Smooth muscle cell (in vitro differentiated cells): Measurements from ENCODE around the gene PAPPA. TPM values are rescaled to one million over a fixed set of nuclear protein-coding genes. Genes with fewer than 3 reads are reported as not detected.

Experiments used
- DNase-seq: peaks from one replicate; lab custom pipeline; 2025; ENCODE audit not compliant: unreplicated experiment; lab: John Stamatoyannopoulos, UW
- H2AFZ ChIP-seq: fragments of 200-600 bp; sonication (generic); 2 replicates; pipeline ENCODE4 v1.6.0; 2016; ENCODE audit warnings: antibody characterized with exemption, low read depth, mild to moderate bottlenecking
- H3F3A ChIP-seq: fragments of 200-600 bp; sonication (generic); 2 replicates; pipeline ENCODE4 v1.6.0; 2017; ENCODE audit warnings: antibody characterized with exemption, low read depth
- H3K27ac ChIP-seq: fragments of 200-600 bp; sonication (generic); 2 replicates; pipeline ENCODE4 v1.5.1; 2016; ENCODE audit warnings: low read depth, mild to moderate bottlenecking
- H3K27me3 ChIP-seq: fragments of 200-600 bp; sonication (generic); 2 replicates; pipeline ENCODE4 v1.6.1; 2016; ENCODE audit warnings: low read depth, mild to moderate bottlenecking
- H3K36me3 ChIP-seq: fragments of 200-600 bp; sonication (generic); 2 replicates; pipeline ENCODE4 v1.5.1; 2016; ENCODE audit warnings: low read depth
- H3K4me1 ChIP-seq: fragments of 200-600 bp; sonication (generic); 2 replicates; pipeline ENCODE4 v1.5.1; 2016; ENCODE audit warnings: low read depth
- H3K4me2 ChIP-seq: fragments of 200-600 bp; sonication (generic); 2 replicates; pipeline ENCODE4 v1.6.0; 2016; ENCODE audit warnings: mild to moderate bottlenecking
- H3K4me3 ChIP-seq: fragments of 200-600 bp; sonication (generic); 2 replicates; pipeline ENCODE4 v1.5.1; 2016; ENCODE audit warnings: mild to moderate bottlenecking
- H3K79me2 ChIP-seq: fragments of 200-600 bp; sonication (generic); 2 replicates; pipeline ENCODE4 v1.6.0; 2016; ENCODE audit warnings: low read depth, mild to moderate bottlenecking
- H3K9ac ChIP-seq: fragments of 200-600 bp; sonication (generic); 2 replicates; pipeline ENCODE4 v1.6.0; 2016; ENCODE audit warnings: low read depth
- H3K9me3 ChIP-seq: fragments of 200-600 bp; sonication (generic); replicated peaks from 2 replicates; pipeline ENCODE4 v1.5.1; 2016; ENCODE audit warnings: low read depth
- H4K20me1 ChIP-seq: fragments of 200-600 bp; sonication (generic); 2 replicates; pipeline ENCODE4 v1.6.0; 2016; ENCODE audit warnings: low read depth
- whole genome bisulfite sequencing: methylation state at CpG from one replicate; pipeline ENCODE4 v1.1.7; 2016; ENCODE audit warnings: low lambda C conversion rate; 5-methylcytosine and 5-hydroxymethylcytosine counted together
- polyA plus RNA-seq: library from polyadenylated mRNA; unstranded; fragments of >200 nt; fragmentation: Nextera tagmentation; extraction: Ambion mirVana; gene quantifications from 2 replicates; pipeline ENCODE4 v1.2.1, GENCODE V29; 2016
- total RNA-seq: library from RNA; depleted of rRNA; stranded (reverse); fragments of >200 nt; gene quantifications from 2 replicates; pipeline ENCODE4 v1.2.3, GENCODE V29; 2014
- TF ChIP-seq, protein P1 (sequence below): fragments of 200-600 bp; sonication (generic); IDR thresholded peaks from 2 replicates; pipeline ENCODE4 v1.5.1; 2017; ENCODE audit warnings: borderline replicate concordance, mild to moderate bottlenecking, antibody characterized with exemption; ENCODE audit not compliant: insufficient read depth, poor library complexity, severe bottlenecking

The PAPPA gene
- total and polyA plus RNA-seq, 2 experiments from 2014 or later = 27.7 to 114 TPM

DNA sequence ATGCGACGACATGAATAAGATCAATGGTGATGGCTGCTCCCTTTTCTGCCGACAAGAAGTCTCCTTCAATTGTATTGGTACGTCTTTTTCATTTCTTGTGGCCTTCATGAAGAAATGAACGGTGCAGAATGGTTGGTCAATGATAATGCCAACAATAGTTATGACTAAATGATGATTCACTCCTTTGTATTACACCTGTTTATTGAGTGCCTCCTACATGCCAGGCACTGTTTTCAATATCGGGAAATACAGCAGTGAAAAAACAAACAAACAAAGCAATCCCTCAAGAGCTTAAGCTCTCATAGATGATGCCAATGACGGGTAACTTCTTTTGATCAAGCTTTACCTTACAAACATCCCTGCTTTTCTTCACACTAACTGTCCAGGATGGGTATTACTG lies 117.7 kb downstream of the PAPPA start:
- peaks cover 10% of the 10 kb centered on the region for H3K36me3 ChIP-seq
- no peak overlapping the region for H3K4me3 ChIP-seq
- H4K20me1 ChIP-seq = peaks cover 4% of the 10 kb centered on the region
- no peaks in the 10 kb centered on the region for H3K27me3 ChIP-seq
- H3F3A ChIP-seq = peaks cover 38% of the 10 kb centered on the region
- peaks cover 3% of the 10 kb centered on the region for H3K79me2 ChIP-seq
- H2AFZ ChIP-seq = no peak overlapping the region
- DNase-seq = no peak
- TF ChIP-seq, protein P1, sequence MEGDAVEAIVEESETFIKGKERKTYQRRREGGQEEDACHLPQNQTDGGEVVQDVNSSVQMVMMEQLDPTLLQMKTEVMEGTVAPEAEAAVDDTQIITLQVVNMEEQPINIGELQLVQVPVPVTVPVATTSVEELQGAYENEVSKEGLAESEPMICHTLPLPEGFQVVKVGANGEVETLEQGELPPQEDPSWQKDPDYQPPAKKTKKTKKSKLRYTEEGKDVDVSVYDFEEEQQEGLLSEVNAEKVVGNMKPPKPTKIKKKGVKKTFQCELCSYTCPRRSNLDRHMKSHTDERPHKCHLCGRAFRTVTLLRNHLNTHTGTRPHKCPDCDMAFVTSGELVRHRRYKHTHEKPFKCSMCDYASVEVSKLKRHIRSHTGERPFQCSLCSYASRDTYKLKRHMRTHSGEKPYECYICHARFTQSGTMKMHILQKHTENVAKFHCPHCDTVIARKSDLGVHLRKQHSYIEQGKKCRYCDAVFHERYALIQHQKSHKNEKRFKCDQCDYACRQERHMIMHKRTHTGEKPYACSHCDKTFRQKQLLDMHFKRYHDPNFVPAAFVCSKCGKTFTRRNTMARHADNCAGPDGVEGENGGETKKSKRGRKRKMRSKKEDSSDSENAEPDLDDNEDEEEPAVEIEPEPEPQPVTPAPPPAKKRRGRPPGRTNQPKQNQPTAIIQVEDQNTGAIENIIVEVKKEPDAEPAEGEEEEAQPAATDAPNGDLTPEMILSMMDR = no peak
- 82% methylated on average over 7 of the region's 7 CpGs for WGBS
- H3K9ac ChIP-seq = no peak overlapping the region
- H3K9me3 ChIP-seq = no peaks in the 10 kb centered on the region
- H3K4me1 ChIP-seq = peaks cover 18% of the 10 kb centered on the region
- H3K27ac ChIP-seq = no peak overlapping the region
- H3K4me2 ChIP-seq = no peak overlapping the region

DNA sequence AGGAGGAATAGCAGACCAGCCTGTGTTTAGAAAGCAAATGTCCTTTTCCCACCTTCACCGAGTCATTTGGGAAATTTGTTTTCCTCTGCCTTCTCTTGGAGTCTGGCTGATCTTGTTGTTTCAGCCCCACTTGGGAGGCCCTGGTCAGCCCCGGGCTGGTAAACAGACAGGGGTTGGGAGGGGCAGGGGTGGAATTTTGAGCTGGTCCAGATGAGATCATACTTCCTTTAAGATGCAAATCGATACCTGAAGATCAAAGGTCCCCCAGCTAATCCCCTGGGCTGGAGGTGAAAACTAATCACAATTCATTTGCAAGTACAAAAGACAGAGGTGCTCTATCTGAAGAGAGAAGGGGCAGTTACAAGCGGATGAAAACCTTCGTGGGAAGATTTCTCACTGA lies 118.4 kb downstream of the PAPPA start:
- Histone ChIP-seq H3K9me3 (no peaks in the 10 kb centered on the region), H3K9ac (no peak overlapping the region), H3K4me2 (no peak overlapping the region), H3F3A (peaks cover 38% of the 10 kb centered on the region), H4K20me1 (peaks cover 4% of the 10 kb centered on the region), H3K27ac (peak overlapping the region; percentile 6), H3K36me3 (peaks cover 10% of the 10 kb centered on the region), H3K4me3 (no peak overlapping the region), H3K27me3 (no peaks in the 10 kb centered on the region), H3K79me2 (peaks cover 3% of the 10 kb centered on the region), H3K4me1 (peaks cover 23% of the 10 kb centered on the region), H2AFZ (no peak overlapping the region)
- DNase-seq = no peak
- TF ChIP-seq, protein P1 = no peak
- 36% methylated on average over 5 of the region's 5 CpGs for WGBS

GRCh38 chr9:116274293-116274692 lies 120.7 kb downstream of the PAPPA start:
- Histone ChIP-seq H3K4me3 (no peak overlapping the region), H2AFZ (no peak overlapping the region), H3F3A (peaks cover 51% of the 10 kb centered on the region), H3K79me2 (peaks cover 3% of the 10 kb centered on the region), H3K4me1 (peaks cover 30% of the 10 kb centered on the region), H3K4me2 (peak overlapping the region; percentile 70), H3K9me3 (no peaks in the 10 kb centered on the region), H3K27ac (peak overlapping the region; percentile 83), H3K27me3 (no peaks in the 10 kb centered on the region), H3K36me3 (peaks cover 10% of the 10 kb centered on the region), H4K20me1 (peaks cover 4% of the 10 kb centered on the region), H3K9ac (no peak overlapping the region)
- WGBS = 7% methylated on average over 2 of the region's 2 CpGs
- TF ChIP-seq, protein P1 = no peak
- no peak for DNase-seq
